Esophagus squamous epithelium (tissue), 4 donors: Measurements from ENCODE around the gene SHKBP1.

Experiments used
- POLR2A ChIP-seq, 4 donors: fragments of 450-650 bp; IDR thresholded peaks; one replicate each; pipeline ENCODE4 v1.6.1; 2017; ENCODE audit warnings: antibody characterized with exemption in 4 of 4, mild to moderate bottlenecking in 4 of 4, moderate library complexity in 3 of 4
- TF ChIP-seq, protein P1 (sequence below), 6 experiments: fragments of 450-650 bp in 4 of 6; fragments of 200-600 bp in 2 of 6; sonication (generic) in 2 of 6; IDR thresholded peaks; one replicate each; pipeline ENCODE4 v1.5.1; 2016 to 2019; ENCODE audit warnings: antibody characterized with exemption in 6 of 6, mild to moderate bottlenecking in 4 of 6, moderate library complexity in 4 of 6

DNA sequence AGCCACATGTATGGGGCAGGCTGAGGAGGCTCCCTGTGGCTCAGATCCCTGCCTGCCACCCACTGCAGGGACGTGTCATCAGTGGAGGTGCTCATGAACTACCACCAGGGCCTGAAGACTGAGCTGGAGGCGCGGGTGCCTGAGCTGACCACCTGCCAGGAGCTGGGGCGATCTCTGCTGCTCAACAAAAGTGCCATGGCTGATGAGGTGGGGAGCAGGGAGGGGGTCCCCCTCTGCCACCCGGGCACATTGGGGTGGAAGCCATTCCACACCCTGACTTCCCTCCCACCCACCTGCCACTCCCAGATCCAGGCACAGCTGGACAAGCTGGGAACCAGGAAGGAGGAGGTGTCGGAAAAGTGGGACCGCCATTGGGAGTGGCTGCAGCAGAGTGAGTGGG lies 11.3 kb upstream of the SHKBP1 start:
- TF ChIP-seq, protein P1, sequence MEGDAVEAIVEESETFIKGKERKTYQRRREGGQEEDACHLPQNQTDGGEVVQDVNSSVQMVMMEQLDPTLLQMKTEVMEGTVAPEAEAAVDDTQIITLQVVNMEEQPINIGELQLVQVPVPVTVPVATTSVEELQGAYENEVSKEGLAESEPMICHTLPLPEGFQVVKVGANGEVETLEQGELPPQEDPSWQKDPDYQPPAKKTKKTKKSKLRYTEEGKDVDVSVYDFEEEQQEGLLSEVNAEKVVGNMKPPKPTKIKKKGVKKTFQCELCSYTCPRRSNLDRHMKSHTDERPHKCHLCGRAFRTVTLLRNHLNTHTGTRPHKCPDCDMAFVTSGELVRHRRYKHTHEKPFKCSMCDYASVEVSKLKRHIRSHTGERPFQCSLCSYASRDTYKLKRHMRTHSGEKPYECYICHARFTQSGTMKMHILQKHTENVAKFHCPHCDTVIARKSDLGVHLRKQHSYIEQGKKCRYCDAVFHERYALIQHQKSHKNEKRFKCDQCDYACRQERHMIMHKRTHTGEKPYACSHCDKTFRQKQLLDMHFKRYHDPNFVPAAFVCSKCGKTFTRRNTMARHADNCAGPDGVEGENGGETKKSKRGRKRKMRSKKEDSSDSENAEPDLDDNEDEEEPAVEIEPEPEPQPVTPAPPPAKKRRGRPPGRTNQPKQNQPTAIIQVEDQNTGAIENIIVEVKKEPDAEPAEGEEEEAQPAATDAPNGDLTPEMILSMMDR (IDR thresholded peaks at IDR 0.05): no peak
- no peak for TF ChIP-seq POLR2A (IDR thresholded peaks at IDR 0.05)
